ENCODE measurements around the gene PITPNC1.

Gene PITPNC1

DNA sequence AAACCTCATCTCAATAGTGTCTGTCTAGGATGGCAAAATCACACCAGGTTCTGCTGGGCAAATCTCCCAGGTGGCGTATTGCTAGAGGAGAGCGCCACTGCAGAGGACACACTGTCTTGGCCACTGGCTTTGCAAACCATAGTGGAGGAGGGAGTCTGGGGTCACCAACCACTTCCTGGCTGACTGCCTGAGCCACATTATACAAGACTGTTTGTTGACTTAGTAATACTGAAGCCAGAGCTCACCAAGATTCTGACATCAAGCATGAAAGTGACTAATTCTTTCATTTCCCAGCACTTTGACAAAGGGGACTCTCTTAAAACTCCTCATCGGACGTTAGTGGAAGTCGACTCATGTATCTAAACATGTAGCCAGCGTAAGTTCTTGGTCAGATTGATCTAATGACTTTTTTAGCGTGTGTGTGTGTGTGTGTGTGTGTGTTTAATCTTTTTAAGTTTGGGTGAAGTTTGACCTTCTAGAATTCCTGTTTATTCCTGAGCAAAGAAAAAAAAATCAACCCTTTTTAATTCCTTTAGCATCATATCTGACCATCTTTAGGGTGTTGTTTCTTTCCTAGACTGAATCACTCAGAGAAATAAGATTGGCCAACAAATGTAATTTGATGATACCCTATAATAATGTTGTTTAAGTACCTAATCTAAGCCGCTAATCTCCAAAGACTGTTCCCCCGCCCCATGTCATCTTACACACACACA is 13.7 kb downstream of the PITPNC1 start:
- Histone ChIP-seq H3K4me2 (ENCODE audit: insufficient read depth, low read length, poor library complexity, severe bottlenecking) (no peak overlapping the region), H3K9ac (ENCODE audit: low read depth, low read length, poor library complexity) (no peak overlapping the region), H3K9me3 (replicated peaks in 1 of 2; ENCODE audit: control insufficient read depth in 2 of 2, insufficient read depth in 1 of 2, low read depth in 1 of 2, low read length in 2 of 2) (no peaks in the 10 kb centered on the region), H3K18ac (ENCODE audit: low read length) (no peak overlapping the region), H3K79me1 (ENCODE audit: low read depth, low read length) (no peaks in the 10 kb centered on the region), H3K4me3 (ENCODE audit: low read length in 2 of 2) (no peak overlapping the region), H3K27me3 (ENCODE audit: control insufficient read depth in 3 of 3, insufficient read depth in 3 of 3, low read depth in 1 of 3, low read length in 3 of 3) (no peaks in the 10 kb centered on the region), H2BK120ac (ENCODE audit: low read depth, low read length) (no peak overlapping the region), H4K8ac (ENCODE audit: low read depth, low read length) (no peak overlapping the region), H3K4me1 (ENCODE audit: control insufficient read depth in 2 of 2, insufficient read depth in 1 of 2, low read depth in 1 of 2, low read length in 2 of 2) (peaks cover 0 to 2% of the 10 kb centered on the region in 2 donors), H2AK5ac (ENCODE audit: low read depth, low read length) (no peak overlapping the region), H2BK5ac (ENCODE audit: low read length) (no peak overlapping the region), H3K14ac (ENCODE audit: low read length) (no peak overlapping the region), H3K27ac (replicated peaks; ENCODE audit: low read length) (no peak overlapping the region), H2AFZ (ENCODE audit: low read length) (no peak overlapping the region), H2BK12ac (ENCODE audit: low read length) (no peak overlapping the region), H2BK15ac (ENCODE audit: low read length) (no peak overlapping the region), H4K91ac (ENCODE audit: low read depth, low read length, poor library complexity) (no peak overlapping the region), H3K36me3 (replicated peaks in 1 of 2; ENCODE audit: control insufficient read depth in 2 of 2, insufficient read depth in 2 of 2, low read length in 2 of 2) (no peaks in the 10 kb centered on the region), H3K23ac (ENCODE audit: low read depth, low read length, poor library complexity) (no peak overlapping the region), H3K4ac (ENCODE audit: low read length) (no peak overlapping the region)
- no CpG with 5 or more reads among the region's 9 CpGs for WGBS, 2 donors (ENCODE audit: extremely low coverage in 2 of 2, insufficient read length in 2 of 2, insufficient replicate concordance in 1 of 2)
- no peak for DNase-seq (ENCODE audit: low spot score)

DNA sequence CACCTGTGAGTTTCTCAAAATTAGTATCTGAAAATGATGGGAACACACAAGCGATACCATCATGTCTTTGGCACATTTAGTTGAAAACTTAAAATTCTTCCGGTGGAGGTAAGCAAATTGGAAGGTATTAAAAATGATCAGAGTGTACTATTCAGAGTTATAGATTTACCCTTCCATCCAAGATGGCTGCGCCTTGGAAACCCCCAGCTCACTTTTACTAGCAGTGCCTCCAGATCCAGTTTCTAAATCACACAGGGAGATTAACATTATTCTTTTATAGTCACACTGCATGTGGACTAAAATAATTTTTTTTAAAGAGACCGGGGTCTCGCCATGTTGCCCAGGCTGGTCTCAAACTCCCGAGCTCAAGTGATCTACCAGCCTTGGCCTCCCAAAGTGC is 15.0 kb downstream of the PITPNC1 start:
- no peak overlapping the region for H4K8ac ChIP-seq (ENCODE audit: low read depth, low read length)
- no peak overlapping the region for H2BK5ac ChIP-seq (ENCODE audit: low read length)
- no peak overlapping the region for H3K23ac ChIP-seq (ENCODE audit: low read depth, low read length, poor library complexity)
- H2AK5ac ChIP-seq (ENCODE audit: low read depth, low read length), result no peak overlapping the region
- no peaks in the 10 kb centered on the region for H3K27me3 ChIP-seq (ENCODE audit: control insufficient read depth in 3 of 3, insufficient read depth in 3 of 3, low read depth in 1 of 3, low read length in 3 of 3)
- no peak overlapping the region for H3K14ac ChIP-seq (ENCODE audit: low read length)
- H3K36me3 ChIP-seq (replicated peaks in 1 of 2; ENCODE audit: control insufficient read depth in 2 of 2, insufficient read depth in 2 of 2, low read length in 2 of 2), result no peaks in the 10 kb centered on the region
- no peak overlapping the region for H4K91ac ChIP-seq (ENCODE audit: low read depth, low read length, poor library complexity)
- peaks cover 0 to under 1% of the 10 kb centered on the region in 2 donors for H3K4me1 ChIP-seq (ENCODE audit: control insufficient read depth in 2 of 2, insufficient read depth in 1 of 2, low read depth in 1 of 2, low read length in 2 of 2)
- no peak overlapping the region for H2BK12ac ChIP-seq (ENCODE audit: low read length)
- H3K9ac ChIP-seq (ENCODE audit: low read depth, low read length, poor library complexity), result no peak overlapping the region
- no peak overlapping the region for H2BK120ac ChIP-seq (ENCODE audit: low read depth, low read length)
- H3K4ac ChIP-seq (ENCODE audit: low read length), result no peak overlapping the region
- no peak overlapping the region for H2AFZ ChIP-seq (ENCODE audit: low read length)
- no peak overlapping the region for H3K4me2 ChIP-seq (ENCODE audit: insufficient read depth, low read length, poor library complexity, severe bottlenecking)
- no CpG with 5 or more reads among the region's 6 CpGs for WGBS, 2 donors (ENCODE audit: extremely low coverage in 2 of 2, insufficient read length in 2 of 2, insufficient replicate concordance in 1 of 2)
- H3K18ac ChIP-seq (ENCODE audit: low read length), result no peak overlapping the region
- H2BK15ac ChIP-seq (ENCODE audit: low read length), result no peak overlapping the region
- H3K4me3 ChIP-seq (ENCODE audit: low read length in 2 of 2), result no peak overlapping the region
- DNase-seq (ENCODE audit: low spot score), result no peak
- H3K9me3 ChIP-seq (replicated peaks in 1 of 2; ENCODE audit: control insufficient read depth in 2 of 2, insufficient read depth in 1 of 2, low read depth in 1 of 2, low read length in 2 of 2), result peaks cover 0 to under 1% of the 10 kb centered on the region in 2 donors
- no peak overlapping the region for H3K27ac ChIP-seq (replicated peaks; ENCODE audit: low read length)
- no peaks in the 10 kb centered on the region for H3K79me1 ChIP-seq (ENCODE audit: low read depth, low read length)

DNA sequence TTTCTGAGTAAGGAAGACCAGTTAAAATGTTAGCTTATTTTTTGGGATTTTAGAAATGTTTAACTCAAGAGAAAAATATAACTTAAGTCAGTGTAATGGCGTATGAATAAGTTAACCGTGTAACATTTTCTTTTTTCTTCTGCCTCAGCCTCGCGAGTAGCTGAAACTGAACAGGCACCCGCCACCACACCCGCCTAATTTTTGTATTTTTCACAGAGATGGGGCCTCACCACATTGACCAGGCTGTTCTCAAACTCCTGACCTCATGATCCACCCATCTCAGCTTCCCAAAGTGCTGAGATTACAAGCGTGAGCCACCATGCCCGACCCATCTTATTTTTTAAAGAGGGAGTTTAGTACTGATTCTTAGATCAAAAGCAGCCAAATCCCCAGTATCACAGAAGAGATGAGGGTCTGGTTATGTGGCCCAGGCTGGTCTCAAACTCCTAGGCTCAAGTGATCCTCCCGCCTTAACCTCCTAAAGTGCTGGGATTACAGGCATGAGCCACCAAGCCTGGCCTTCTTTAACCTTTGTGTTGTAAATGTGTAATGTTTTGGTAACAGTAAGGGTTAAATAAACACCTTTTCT is 16.8 kb downstream of the PITPNC1 start:
- no peak overlapping the region for H3K23ac ChIP-seq (ENCODE audit: low read depth, low read length, poor library complexity)
- H3K9ac ChIP-seq (ENCODE audit: low read depth, low read length, poor library complexity), result no peak overlapping the region
- H2BK15ac ChIP-seq (ENCODE audit: low read length), result no peak overlapping the region
- no peak overlapping the region for H2AK5ac ChIP-seq (ENCODE audit: low read depth, low read length)
- no peak overlapping the region for H3K4me2 ChIP-seq (ENCODE audit: insufficient read depth, low read length, poor library complexity, severe bottlenecking)
- no peak overlapping the region for H2BK120ac ChIP-seq (ENCODE audit: low read depth, low read length)
- H3K9me3 ChIP-seq (replicated peaks in 1 of 2; ENCODE audit: control insufficient read depth in 2 of 2, insufficient read depth in 1 of 2, low read depth in 1 of 2, low read length in 2 of 2), result peaks cover 0 to 9% of the 10 kb centered on the region in 2 donors
- no peak overlapping the region for H3K14ac ChIP-seq (ENCODE audit: low read length)
- no peaks in the 10 kb centered on the region for H3K4me1 ChIP-seq (ENCODE audit: control insufficient read depth in 2 of 2, insufficient read depth in 1 of 2, low read depth in 1 of 2, low read length in 2 of 2)
- WGBS, 2 donors (ENCODE audit: extremely low coverage in 2 of 2, insufficient read length in 2 of 2, insufficient replicate concordance in 1 of 2), result no CpG with 5 or more reads among the region's 9 CpGs
- H2BK5ac ChIP-seq (ENCODE audit: low read length), result no peak overlapping the region
- no peak overlapping the region for H3K4me3 ChIP-seq (ENCODE audit: low read length in 2 of 2)
- no peak for DNase-seq (ENCODE audit: low spot score)
- no peak overlapping the region for H3K4ac ChIP-seq (ENCODE audit: low read length)
- no peaks in the 10 kb centered on the region for H3K27me3 ChIP-seq (ENCODE audit: control insufficient read depth in 3 of 3, insufficient read depth in 3 of 3, low read depth in 1 of 3, low read length in 3 of 3)
- H4K91ac ChIP-seq (ENCODE audit: low read depth, low read length, poor library complexity), result no peak overlapping the region
- H3K18ac ChIP-seq (ENCODE audit: low read length), result no peak overlapping the region
- no peak overlapping the region for H3K27ac ChIP-seq (replicated peaks; ENCODE audit: low read length)
- no peak overlapping the region for H2AFZ ChIP-seq (ENCODE audit: low read length)
- peaks cover 3% of the 10 kb centered on the region for H3K79me1 ChIP-seq (ENCODE audit: low read depth, low read length)
- no peak overlapping the region for H4K8ac ChIP-seq (ENCODE audit: low read depth, low read length)
- H2BK12ac ChIP-seq (ENCODE audit: low read length), result no peak overlapping the region
- H3K36me3 ChIP-seq (replicated peaks in 1 of 2; ENCODE audit: control insufficient read depth in 2 of 2, insufficient read depth in 2 of 2, low read length in 2 of 2), result no peaks in the 10 kb centered on the region

DNA sequence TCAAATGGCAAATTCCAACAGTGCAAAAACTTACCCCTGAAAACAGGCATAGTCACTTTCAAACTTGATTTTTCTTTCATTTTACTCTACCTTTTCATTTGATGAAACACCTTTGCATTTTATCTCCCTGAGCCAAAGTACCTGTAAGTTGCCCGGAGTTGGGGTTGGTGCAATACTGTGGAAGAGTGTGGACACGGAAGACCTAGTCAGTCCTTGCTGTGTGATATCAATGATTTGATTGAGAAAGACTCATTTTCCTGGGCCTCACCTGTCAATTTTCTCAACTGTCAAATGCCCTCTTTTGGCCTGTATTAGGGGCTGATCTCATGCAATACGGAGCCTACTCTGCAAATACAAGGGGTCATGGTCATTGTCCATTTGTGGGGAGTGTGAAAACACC is 22.6 kb downstream of the PITPNC1 start:
- Histone ChIP-seq H3K79me1 (ENCODE audit: low read depth, low read length) (peaks cover 3% of the 10 kb centered on the region), H3K9me3 (replicated peaks in 1 of 2; ENCODE audit: control insufficient read depth in 2 of 2, insufficient read depth in 1 of 2, low read depth in 1 of 2, low read length in 2 of 2) (peaks cover 0 to 9% of the 10 kb centered on the region in 2 donors), H3K23ac (ENCODE audit: low read depth, low read length, poor library complexity) (no peak overlapping the region), H3K9ac (ENCODE audit: low read depth, low read length, poor library complexity) (no peak overlapping the region), H2BK12ac (ENCODE audit: low read length) (no peak overlapping the region), H3K27ac (replicated peaks; ENCODE audit: low read length) (no peak overlapping the region), H3K14ac (ENCODE audit: low read length) (no peak overlapping the region), H3K4ac (ENCODE audit: low read length) (no peak overlapping the region), H3K4me2 (ENCODE audit: insufficient read depth, low read length, poor library complexity, severe bottlenecking) (no peak overlapping the region), H4K91ac (ENCODE audit: low read depth, low read length, poor library complexity) (no peak overlapping the region), H2BK15ac (ENCODE audit: low read length) (no peak overlapping the region), H2AFZ (ENCODE audit: low read length) (no peak overlapping the region), H3K36me3 (replicated peaks in 1 of 2; ENCODE audit: control insufficient read depth in 2 of 2, insufficient read depth in 2 of 2, low read length in 2 of 2) (no peaks in the 10 kb centered on the region), H4K8ac (ENCODE audit: low read depth, low read length) (no peak overlapping the region), H3K4me1 (ENCODE audit: control insufficient read depth in 2 of 2, insufficient read depth in 1 of 2, low read depth in 1 of 2, low read length in 2 of 2) (no peaks in the 10 kb centered on the region), H2BK120ac (ENCODE audit: low read depth, low read length) (no peak overlapping the region), H2AK5ac (ENCODE audit: low read depth, low read length) (no peak overlapping the region), H2BK5ac (ENCODE audit: low read length) (no peak overlapping the region), H3K4me3 (ENCODE audit: low read length in 2 of 2) (no peak overlapping the region), H3K27me3 (ENCODE audit: control insufficient read depth in 3 of 3, insufficient read depth in 3 of 3, low read depth in 1 of 3, low read length in 3 of 3) (no peaks in the 10 kb centered on the region), H3K18ac (ENCODE audit: low read length) (no peak overlapping the region)
- no peak for DNase-seq (ENCODE audit: low spot score)
- no CpG with 5 or more reads among the region's 3 CpGs for WGBS, 2 donors (ENCODE audit: extremely low coverage in 2 of 2, insufficient read length in 2 of 2, insufficient replicate concordance in 1 of 2)

All from neuronal stem cell (in vitro differentiated cells).